Smooth muscle cell (in vitro differentiated cells): ENCODE data around the gene EXOC1. TPM values are rescaled to one million over a fixed set of nuclear protein-coding genes. Genes with fewer than 3 reads are reported as not detected.
"Not testable (repeated sequence)": the region's sequence is repeated elsewhere in the genome, so short reads cannot be mapped to it uniquely, and the experiment has no call there.

ENCODE experiments used
- DNase-seq: peaks from one replicate; lab custom pipeline; 2025; ENCODE audit not compliant: unreplicated experiment; lab: John Stamatoyannopoulos, UW
- H2AFZ ChIP-seq: fragments of 200-600 bp; sonication (generic); 2 replicates; pipeline ENCODE4 v1.6.0; 2016; ENCODE audit warnings: antibody characterized with exemption, low read depth, mild to moderate bottlenecking
- H3F3A ChIP-seq: fragments of 200-600 bp; sonication (generic); 2 replicates; pipeline ENCODE4 v1.6.0; 2017; ENCODE audit warnings: antibody characterized with exemption, low read depth
- H3K27ac ChIP-seq: fragments of 200-600 bp; sonication (generic); 2 replicates; pipeline ENCODE4 v1.5.1; 2016; ENCODE audit warnings: low read depth, mild to moderate bottlenecking
- H3K27me3 ChIP-seq: fragments of 200-600 bp; sonication (generic); 2 replicates; pipeline ENCODE4 v1.6.1; 2016; ENCODE audit warnings: low read depth, mild to moderate bottlenecking
- H3K36me3 ChIP-seq: fragments of 200-600 bp; sonication (generic); 2 replicates; pipeline ENCODE4 v1.5.1; 2016; ENCODE audit warnings: low read depth
- H3K4me1 ChIP-seq: fragments of 200-600 bp; sonication (generic); 2 replicates; pipeline ENCODE4 v1.5.1; 2016; ENCODE audit warnings: low read depth
- H3K4me2 ChIP-seq: fragments of 200-600 bp; sonication (generic); 2 replicates; pipeline ENCODE4 v1.6.0; 2016; ENCODE audit warnings: mild to moderate bottlenecking
- H3K4me3 ChIP-seq: fragments of 200-600 bp; sonication (generic); 2 replicates; pipeline ENCODE4 v1.5.1; 2016; ENCODE audit warnings: mild to moderate bottlenecking
- H3K79me2 ChIP-seq: fragments of 200-600 bp; sonication (generic); 2 replicates; pipeline ENCODE4 v1.6.0; 2016; ENCODE audit warnings: low read depth, mild to moderate bottlenecking
- H3K9ac ChIP-seq: fragments of 200-600 bp; sonication (generic); 2 replicates; pipeline ENCODE4 v1.6.0; 2016; ENCODE audit warnings: low read depth
- H3K9me3 ChIP-seq: fragments of 200-600 bp; sonication (generic); replicated peaks from 2 replicates; pipeline ENCODE4 v1.5.1; 2016; ENCODE audit warnings: low read depth
- H4K20me1 ChIP-seq: fragments of 200-600 bp; sonication (generic); 2 replicates; pipeline ENCODE4 v1.6.0; 2016; ENCODE audit warnings: low read depth
- WGBS: methylation state at CpG from one replicate; pipeline ENCODE4 v1.1.7; 2016; ENCODE audit warnings: low lambda C conversion rate; 5-methylcytosine and 5-hydroxymethylcytosine counted together
- polyA plus RNA-seq: library from polyadenylated mRNA; unstranded; fragments of >200 nt; fragmentation: Nextera tagmentation; extraction: Ambion mirVana; gene quantifications from 2 replicates; pipeline ENCODE4 v1.2.1, GENCODE V29; 2016
- total RNA-seq: library from RNA; depleted of rRNA; stranded (reverse); fragments of >200 nt; gene quantifications from 2 replicates; pipeline ENCODE4 v1.2.3, GENCODE V29; 2014
- TF ChIP-seq, protein P1 (sequence below): fragments of 200-600 bp; sonication (generic); IDR thresholded peaks from 2 replicates; pipeline ENCODE4 v1.5.1; 2017; ENCODE audit warnings: borderline replicate concordance, mild to moderate bottlenecking, antibody characterized with exemption; ENCODE audit not compliant: insufficient read depth, poor library complexity, severe bottlenecking

EXOC1 gene
- total and polyA plus RNA-seq, 2 experiments from 2014 or later: 18.5 to 34.2 TPM

- no peaks in the 10 kb centered on the region for H3K4me1 ChIP-seq
- no peaks in the 10 kb centered on the region for H4K20me1 ChIP-seq
- no peaks in the 10 kb centered on the region for H3K79me2 ChIP-seq
- no peak overlapping the region for H3K4me2 ChIP-seq
- no peak for DNase-seq
- no peaks in the 10 kb centered on the region for H3K27me3 ChIP-seq
- H3F3A ChIP-seq: no peaks in the 10 kb centered on the region
- WGBS: 77% methylated on average over 2 of the region's 2 CpGs
- H3K27ac ChIP-seq: no peak overlapping the region
- TF ChIP-seq, protein P1, sequence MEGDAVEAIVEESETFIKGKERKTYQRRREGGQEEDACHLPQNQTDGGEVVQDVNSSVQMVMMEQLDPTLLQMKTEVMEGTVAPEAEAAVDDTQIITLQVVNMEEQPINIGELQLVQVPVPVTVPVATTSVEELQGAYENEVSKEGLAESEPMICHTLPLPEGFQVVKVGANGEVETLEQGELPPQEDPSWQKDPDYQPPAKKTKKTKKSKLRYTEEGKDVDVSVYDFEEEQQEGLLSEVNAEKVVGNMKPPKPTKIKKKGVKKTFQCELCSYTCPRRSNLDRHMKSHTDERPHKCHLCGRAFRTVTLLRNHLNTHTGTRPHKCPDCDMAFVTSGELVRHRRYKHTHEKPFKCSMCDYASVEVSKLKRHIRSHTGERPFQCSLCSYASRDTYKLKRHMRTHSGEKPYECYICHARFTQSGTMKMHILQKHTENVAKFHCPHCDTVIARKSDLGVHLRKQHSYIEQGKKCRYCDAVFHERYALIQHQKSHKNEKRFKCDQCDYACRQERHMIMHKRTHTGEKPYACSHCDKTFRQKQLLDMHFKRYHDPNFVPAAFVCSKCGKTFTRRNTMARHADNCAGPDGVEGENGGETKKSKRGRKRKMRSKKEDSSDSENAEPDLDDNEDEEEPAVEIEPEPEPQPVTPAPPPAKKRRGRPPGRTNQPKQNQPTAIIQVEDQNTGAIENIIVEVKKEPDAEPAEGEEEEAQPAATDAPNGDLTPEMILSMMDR: no peak
- no peak overlapping the region for H3K4me3 ChIP-seq
- peaks cover 6% of the 10 kb centered on the region for H3K9me3 ChIP-seq
- no peaks in the 10 kb centered on the region for H3K36me3 ChIP-seq
- no peak overlapping the region for H2AFZ ChIP-seq
- no peak overlapping the region for H3K9ac ChIP-seq
These were observed 80.2 kb downstream of the EXOC1 start for GRCh38 chr4:55933611-55934010.

DNA sequence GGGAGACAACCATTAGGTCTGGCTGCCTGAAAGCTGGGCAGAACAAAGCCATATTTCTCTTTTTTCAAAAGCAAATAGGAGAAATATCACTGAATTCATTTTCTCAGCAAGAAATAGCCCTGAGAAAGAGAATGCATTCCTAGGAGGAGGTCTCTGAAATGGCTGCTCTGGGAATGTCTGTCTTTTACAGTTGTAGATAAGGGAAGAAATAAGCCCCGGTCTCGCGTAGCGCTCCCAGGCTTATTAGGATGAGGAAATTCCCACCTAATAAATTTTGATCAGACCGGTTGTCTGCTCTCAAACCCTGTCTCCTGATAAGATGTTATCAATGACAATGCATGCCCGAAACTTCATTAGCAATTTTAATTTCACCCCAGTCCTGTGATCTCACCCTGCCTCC is 82.5 kb downstream of the EXOC1 start:
- not testable (repeated sequence) for H3K27ac ChIP-seq, H3K4me3 ChIP-seq, H4K20me1 ChIP-seq, DNase-seq, H3K27me3 ChIP-seq, H3K79me2 ChIP-seq, H2AFZ ChIP-seq, H3K36me3 ChIP-seq, H3K9ac ChIP-seq, H3F3A ChIP-seq, H3K4me2 ChIP-seq, H3K4me1 ChIP-seq, H3K9me3 ChIP-seq
- WGBS: 64% methylated on average over 6 of the region's 6 CpGs

DNA sequence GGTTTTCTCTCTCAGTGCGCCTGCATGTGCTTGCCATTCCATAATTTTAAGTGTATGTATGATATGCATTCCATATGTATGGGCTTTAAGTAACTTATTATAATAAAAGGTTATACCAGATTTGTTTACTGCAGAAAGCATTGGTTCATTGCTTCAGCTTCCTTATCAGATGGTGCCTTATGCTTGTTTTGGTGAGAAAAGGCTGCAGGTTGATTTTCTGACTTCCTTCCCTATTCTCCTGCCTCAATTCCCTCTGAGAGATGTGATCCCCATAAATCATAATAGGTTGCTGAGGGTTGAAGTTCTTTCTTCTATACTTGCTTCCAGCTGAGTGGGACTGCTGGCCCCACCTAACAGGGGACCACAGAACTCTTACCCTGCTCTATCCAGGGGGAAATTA is 85.0 kb downstream of the EXOC1 start:
- no peak for DNase-seq
- H3K27me3 ChIP-seq: no peaks in the 10 kb centered on the region
- no peak overlapping the region for H3K4me3 ChIP-seq
- no peaks in the 10 kb centered on the region for H3K79me2 ChIP-seq
- H2AFZ ChIP-seq: no peak overlapping the region
- H3K36me3 ChIP-seq: no peaks in the 10 kb centered on the region
- no peak overlapping the region for H3K9ac ChIP-seq
- H3K4me2 ChIP-seq: no peak overlapping the region
- H3K27ac ChIP-seq: no peak overlapping the region
- peaks cover 6% of the 10 kb centered on the region for H3K9me3 ChIP-seq
- no peaks in the 10 kb centered on the region for H3K4me1 ChIP-seq
- WGBS: 100% methylated on average over 1 of the region's 1 CpG
- no peaks in the 10 kb centered on the region for H3F3A ChIP-seq
- no peaks in the 10 kb centered on the region for H4K20me1 ChIP-seq
- TF ChIP-seq, protein P1: no peak

GRCh38 chr4:55939421-55939820 is 86.0 kb downstream of the EXOC1 start:
- 86% methylated on average over 2 of the region's 2 CpGs for WGBS
- peaks cover 6% of the 10 kb centered on the region for H3K9me3 ChIP-seq
- H2AFZ ChIP-seq: no peak overlapping the region

More at GRCh38 chr4:55939421-55939820, 86.0 kb downstream of the EXOC1 start:
- Histone ChIP-seq H3K4me1 (no peaks in the 10 kb centered on the region), H3K79me2 (no peaks in the 10 kb centered on the region), H3F3A (no peaks in the 10 kb centered on the region), H3K4me3 (no peak overlapping the region), H3K27ac (no peak overlapping the region), H3K27me3 (no peaks in the 10 kb centered on the region), H3K36me3 (no peaks in the 10 kb centered on the region), H3K4me2 (no peak overlapping the region), H3K9ac (no peak overlapping the region), H4K20me1 (no peaks in the 10 kb centered on the region)
- TF ChIP-seq, protein P1: no peak
- DNase-seq: no peak
